Keratinocyte (primary cell): ENCODE data around the gene NOS1AP. TPM values are rescaled to one million over a fixed set of nuclear protein-coding genes. Genes with fewer than 3 reads are reported as not detected.
A peak's percentile ranks its signal among the peaks of the same experiment; 100 is the strongest.
"Not testable (repeated sequence)": the region's sequence is repeated elsewhere in the genome, so short reads cannot be mapped to it uniquely, and the experiment has no call there.

Source experiments
- DNase-seq: peaks from one replicate; pipeline ENCODE4 v3.0.0-alpha.2; 2011; ENCODE audit warnings: low read depth, missing footprints, low spot score
- FAIRE-seq: peaks from 2 replicates; lab custom pipeline; 2011; peaks lifted over from hg19 to GRCh38; lab: Jason Lieb, UNC
- H2AFZ ChIP-seq: 2 replicates; pipeline ENCODE4 v1.6.0; 2012; ENCODE audit warnings: low read length, control low read depth, inconsistent platforms; ENCODE audit not compliant: control insufficient read depth
- H3K27ac ChIP-seq: 2 replicates; pipeline ENCODE4 v1.5.1; 2011; ENCODE audit warnings: low read length; ENCODE audit not compliant: control insufficient read depth, insufficient read depth
- H3K27me3 ChIP-seq: 3 replicates; pipeline ENCODE4 v1.6.0; 2011; ENCODE audit warnings: low read length; ENCODE audit not compliant: control insufficient read depth, insufficient read depth; ENCODE audit errors: extremely low read depth
- H3K36me3 ChIP-seq, 2 experiments: 2 replicates in 1 of 2; 3 replicates in 1 of 2; pipeline ENCODE4 v1.5.1; 2011; ENCODE audit warnings: low read length in 2 of 2, mild to moderate bottlenecking in 1 of 2; ENCODE audit not compliant: control insufficient read depth in 2 of 2, insufficient read depth in 2 of 2; ENCODE audit errors: extremely low read depth in 1 of 2
- H3K4me1 ChIP-seq: 3 replicates; pipeline ENCODE4 v1.5.1; 2011; ENCODE audit warnings: low read length; ENCODE audit not compliant: control insufficient read depth, insufficient read depth; ENCODE audit errors: extremely low read depth
- H3K4me2 ChIP-seq: 3 replicates; pipeline ENCODE4 v1.6.0; 2011; ENCODE audit warnings: low read depth, low read length; ENCODE audit not compliant: control insufficient read depth, insufficient read depth; ENCODE audit errors: extremely low read depth
- H3K4me3 ChIP-seq, 3 experiments: fragments of 200-600 bp in 1 of 3; sonication (generic) in 1 of 3; 2 replicates in 2 of 3; 3 replicates in 1 of 3; pipeline ENCODE4 v1.5.1; 2011 to 2016; ENCODE audit warnings: low read length in 3 of 3, mild to moderate bottlenecking in 3 of 3, control low read depth in 2 of 3, inconsistent platforms in 1 of 3, low read depth in 1 of 3, mixed read lengths in 1 of 3, mixed run types in 1 of 3, moderate library complexity in 1 of 3; ENCODE audit not compliant: control insufficient read depth in 2 of 3, insufficient read depth in 2 of 3; ENCODE audit errors: extremely low read depth in 1 of 3
- H3K79me2 ChIP-seq: 2 replicates; pipeline ENCODE4 v1.6.0; 2012; ENCODE audit warnings: low read length; ENCODE audit not compliant: control insufficient read depth, insufficient read depth
- H3K9ac ChIP-seq: 3 replicates; pipeline ENCODE4 v1.6.0; 2011; ENCODE audit warnings: low read length; ENCODE audit not compliant: control insufficient read depth, insufficient read depth; ENCODE audit errors: extremely low read depth
- H3K9me1 ChIP-seq: 3 replicates; pipeline ENCODE4 v1.6.0; 2011; ENCODE audit warnings: low read length; ENCODE audit not compliant: control insufficient read depth, insufficient read depth; ENCODE audit errors: extremely low read depth
- H3K9me3 ChIP-seq: 2 replicates; pipeline ENCODE4 v1.5.1; 2012; ENCODE audit warnings: low read depth, low read length; ENCODE audit not compliant: control insufficient read depth
- H4K20me1 ChIP-seq: 3 replicates; pipeline ENCODE4 v1.6.0; 2011; ENCODE audit warnings: low read length; ENCODE audit not compliant: control insufficient read depth, insufficient read depth; ENCODE audit errors: extremely low read depth
- CTCF ChIP-seq, 3 experiments: IDR thresholded peaks in 1 of 3; conservative IDR thresholded peaks in 1 of 3; optimal IDR thresholded peaks in 1 of 3; 2 replicates in 2 of 3; 3 replicates in 1 of 3; pipeline versions ENCODE3 to v1.5.1; 2011; ENCODE audit warnings: low read length in 3 of 3, mild to moderate bottlenecking in 3 of 3, moderate library complexity in 2 of 3, control low read depth in 1 of 3, inconsistent platforms in 1 of 3; ENCODE audit not compliant: insufficient read depth in 2 of 3; ENCODE audit errors: extremely low read depth in 1 of 3
- EZH2 ChIP-seq: IDR thresholded peaks from one replicate; pipeline ENCODE4 v1.6.1; 2012; ENCODE audit warnings: inconsistent platforms, mild to moderate bottlenecking, low read length, moderate library complexity
- dilution Hi-C: fragments of 300-500 bp; cut with MboI; formaldehyde crosslinking; loops from one replicate; pipeline ENCODE4 v1.7.0; 2020; ENCODE audit warnings: low sequenced_read_pairs; ENCODE audit not compliant: extremely low pct_ligation_motif_present
- polyA plus RNA-seq, 5 experiments: library from polyadenylated mRNA; depleted of rRNA in 3 of 5; stranded (reverse) in 3 of 5; stranded (forward) in 1 of 5; unstranded in 1 of 5; fragments of >200 nt; gene quantifications; 1 replicate in 1 of 5; 2 replicates in 3 of 5; 3 replicates in 1 of 5; pipeline versions ENCODE4 v1.2.1 to v1.2.3, GENCODE V29; 2011 to 2012; ENCODE audit warnings: missing spikeins in 2 of 5, low read depth in 1 of 5, low replicate concordance in 1 of 5

The NOS1AP gene
- polyA plus RNA-seq, 1 donor (not counting 4 experiments of a cell fraction or from before 2014, with no cell fraction given), result not detected

DNA sequence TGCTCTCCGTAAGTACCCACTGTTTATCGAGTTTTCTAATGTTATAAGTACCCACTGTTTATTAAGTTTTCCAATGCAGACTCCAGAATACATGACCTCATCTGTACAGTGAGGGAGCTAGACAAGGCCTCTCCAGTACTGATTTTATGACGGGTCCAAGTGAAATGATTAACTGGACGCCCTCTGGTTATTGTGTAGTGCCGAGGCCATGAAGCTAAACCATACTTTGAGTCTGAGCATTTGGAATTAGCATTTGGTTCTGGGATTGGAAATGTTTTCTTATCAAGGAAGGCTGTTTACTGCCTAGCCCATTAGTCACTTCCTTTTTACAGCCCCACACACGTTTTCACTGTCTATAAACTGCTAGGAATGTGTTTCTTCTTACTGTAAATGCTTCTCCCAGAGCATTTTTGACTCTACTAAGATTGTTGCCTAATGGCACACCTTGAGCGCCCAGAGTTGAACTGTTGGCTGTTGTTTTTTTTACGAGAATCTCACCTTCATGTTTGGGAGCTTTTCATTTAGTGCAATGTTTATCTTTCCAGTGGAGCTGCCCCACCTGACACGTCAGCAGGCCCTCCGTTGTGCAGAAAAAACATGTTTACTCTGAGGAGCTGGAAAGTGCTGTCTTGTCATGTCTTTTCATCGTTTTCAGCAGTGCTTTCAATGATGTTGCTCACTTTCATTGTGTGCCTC lies 280.3 kb downstream of the NOS1AP start:
- H3K4me2 ChIP-seq, result peak overlapping the region; percentile 74
- H2AFZ ChIP-seq, result peak overlapping the region; percentile 80

DNA sequence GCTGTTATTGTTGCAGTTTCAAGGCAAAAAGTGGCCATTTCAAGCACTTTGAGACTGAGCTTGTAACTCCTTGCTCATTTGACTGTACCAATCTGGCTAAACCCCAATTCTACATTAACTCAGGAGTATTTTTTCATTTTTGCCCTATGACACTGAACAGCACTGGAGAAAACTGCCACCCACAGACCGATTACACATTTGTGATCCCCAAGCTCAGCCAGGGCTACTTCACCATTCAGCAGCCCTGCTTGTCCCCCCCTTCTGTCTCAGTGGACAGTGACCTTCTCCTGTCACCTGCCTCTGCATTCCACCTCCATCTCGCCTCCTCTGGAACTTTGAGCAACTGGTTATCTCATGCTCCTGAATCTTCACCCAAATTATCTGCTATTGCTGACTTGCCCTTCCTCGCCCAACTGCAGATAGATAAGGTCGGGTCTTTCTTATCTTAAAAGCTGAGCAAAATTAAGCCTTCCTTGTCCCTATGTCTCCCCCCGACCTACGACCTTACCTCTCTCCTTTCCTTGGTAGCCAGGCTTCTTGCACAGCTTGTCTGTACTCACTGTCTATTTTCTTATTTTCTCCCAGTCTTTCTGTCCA lies 281.9 kb downstream of the NOS1AP start:
- H2AFZ ChIP-seq, result no peak overlapping the region
- no peak overlapping the region for H3K9ac ChIP-seq
- H3K27ac ChIP-seq, result no peak overlapping the region
- no peaks in the 10 kb centered on the region for H3K9me1 ChIP-seq
- H3K9me3 ChIP-seq, result no peaks in the 10 kb centered on the region
- H3K4me3 ChIP-seq, result no peak overlapping the region
- no peaks in the 10 kb centered on the region for H3K79me2 ChIP-seq
- FAIRE-seq (no peak), DNase-seq (no peak)
- no peaks in the 10 kb centered on the region for H3K36me3 ChIP-seq
- dilution Hi-C loops, result no loop called here
- no peak for TF ChIP-seq CTCF (optimal IDR thresholded peaks at IDR 0.05 in 1 of 3, IDR thresholded peaks at IDR 0.05 in 1 of 3, conservative IDR thresholded peaks at IDR 0.05 in 1 of 3; ENCODE audit: extremely low read depth in 1 of 3, insufficient read depth in 2 of 3, low read length in 3 of 3)
- no peak for TF ChIP-seq EZH2
- no peaks in the 10 kb centered on the region for H4K20me1 ChIP-seq
- no peaks in the 10 kb centered on the region for H3K27me3 ChIP-seq
- H3K4me2 ChIP-seq, result no peak overlapping the region
- peaks cover 16% of the 10 kb centered on the region for H3K4me1 ChIP-seq

More for the DNA sequence above, 280.3 kb downstream of the NOS1AP start:
- TF ChIP-seq CTCF (optimal IDR thresholded peaks at IDR 0.05 in 1 of 3, IDR thresholded peaks at IDR 0.05 in 1 of 3, conservative IDR thresholded peaks at IDR 0.05 in 1 of 3; ENCODE audit: extremely low read depth in 1 of 3, insufficient read depth in 2 of 3, low read length in 3 of 3), result no peak
- TF ChIP-seq EZH2, result no peak
- H3K9me3 ChIP-seq, result no peaks in the 10 kb centered on the region
- H3K36me3 ChIP-seq, result no peaks in the 10 kb centered on the region
- no peaks in the 10 kb centered on the region for H3K27me3 ChIP-seq
- H4K20me1 ChIP-seq, result no peaks in the 10 kb centered on the region
- peaks cover 16% of the 10 kb centered on the region for H3K4me1 ChIP-seq
- peak overlapping the region in 1 of 3 experiments; percentile 12 for H3K4me3 ChIP-seq
- FAIRE-seq, result peak; percentile 80
- dilution Hi-C loops, result no loop called here
- H3K79me2 ChIP-seq, result no peaks in the 10 kb centered on the region
- no peaks in the 10 kb centered on the region for H3K9me1 ChIP-seq
- H3K9ac ChIP-seq, result peak overlapping the region; percentile 20
- H3K27ac ChIP-seq, result peak overlapping the region; percentile 69
- peak; percentile 52 for DNase-seq

GRCh38 chr1:162351874-162352273 lies 282.4 kb downstream of the NOS1AP start:
- dilution Hi-C loops, H3K9ac ChIP-seq, H2AFZ ChIP-seq, H3K4me3 ChIP-seq, H3K4me2 ChIP-seq, H3K36me3 ChIP-seq, H3K79me2 ChIP-seq, H3K27me3 ChIP-seq, H3K9me1 ChIP-seq, H3K9me3 ChIP-seq, DNase-seq, H4K20me1 ChIP-seq, FAIRE-seq, H3K27ac ChIP-seq: not testable (repeated sequence)
- peaks cover 16% of the 10 kb centered on the region for H3K4me1 ChIP-seq
